Epithelial cell of esophagus (primary cell): ENCODE results near the gene RTTN.

Experiments
- DNase-seq: peaks from one replicate; pipeline ENCODE4 v3.0.0; 2010; ENCODE audit warnings: low read depth
- H3K4me3 ChIP-seq: 2 replicates; pipeline ENCODE4 v1.5.1; 2011; ENCODE audit warnings: mild to moderate bottlenecking, low read length, control low read depth
- CTCF ChIP-seq: IDR thresholded peaks from 2 replicates; pipeline ENCODE4 v1.5.1; 2011; ENCODE audit warnings: low read depth, mild to moderate bottlenecking, low read length, control low read depth, inconsistent platforms; ENCODE audit not compliant: insufficient read depth; ENCODE audit errors: missing control alignments

Gene RTTN

GRCh38 chr18:70019136-70019535, 186.4 kb downstream of the RTTN start:
- no peak for DNase-seq
- H3K4me3 ChIP-seq, result no peak overlapping the region
- TF ChIP-seq CTCF, result no peak

GRCh38 chr18:70015127-70015526, 190.4 kb downstream of the RTTN start:
- DNase-seq, result no peak
- no peak for TF ChIP-seq CTCF
- no peak overlapping the region for H3K4me3 ChIP-seq

GRCh38 chr18:70005580-70005979, 199.9 kb downstream of the RTTN start:
- H3K4me3 ChIP-seq, result no peak overlapping the region
- no peak for TF ChIP-seq CTCF
- no peak for DNase-seq

GRCh38 chr18:70004696-70005095, 200.8 kb downstream of the RTTN start:
- H3K4me3 ChIP-seq, result no peak overlapping the region
- no peak for TF ChIP-seq CTCF
- DNase-seq, result no peak

- H3K4me3 ChIP-seq, result no peak overlapping the region
- no peak for DNase-seq
- TF ChIP-seq CTCF, result no peak
Observed at GRCh38 chr18:69999656-70000055, 205.8 kb downstream of the RTTN start.

GRCh38 chr18:69998523-69998987, 206.9 kb downstream of the RTTN start:
- DNase-seq, result no peak
- no peak overlapping the region for H3K4me3 ChIP-seq
- TF ChIP-seq CTCF, result no peak

GRCh38 chr18:69996951-69997798, 208.3 kb downstream of the RTTN start:
- no peak for DNase-seq
- no peak for TF ChIP-seq CTCF
- H3K4me3 ChIP-seq, result no peak overlapping the region
